Urinary bladder (tissue), 4 donors: ENCODE measurements around the gene GNB1L. TPM values are rescaled to one million over a fixed set of nuclear protein-coding genes. Genes with fewer than 3 reads are reported as not detected.

Experiments
- DNase-seq: peaks from one replicate; pipeline ENCODE4 v3.0.0-alpha.2; 2015; ENCODE audit errors: extremely low spot score
- H3K27ac ChIP-seq: one replicate; pipeline ENCODE4 v1.5.1; 2013; ENCODE audit warnings: low read depth, mild to moderate bottlenecking, moderate library complexity
- H3K36me3 ChIP-seq: one replicate; pipeline ENCODE4 v1.6.1; 2013; ENCODE audit warnings: mild to moderate bottlenecking, moderate library complexity; ENCODE audit not compliant: insufficient read depth
- H3K4me1 ChIP-seq: one replicate; pipeline ENCODE4 v1.6.1; 2013; ENCODE audit warnings: mild to moderate bottlenecking, moderate library complexity; ENCODE audit not compliant: insufficient read depth
- H3K4me3 ChIP-seq: one replicate; pipeline ENCODE4 v1.5.1; 2013; ENCODE audit warnings: low read depth, low read length
- WGBS: extraction: QIAGEN DNeasy Blood & Tissue Kit; methylation state at CpG from one replicate; pipeline ENCODE4 v1.1.7; 2013; 5-methylcytosine and 5-hydroxymethylcytosine counted together
- polyA plus RNA-seq: library from polyadenylated mRNA; stranded (reverse); fragments of 200-250 nt; gene quantifications from one replicate; pipeline ENCODE4 v1.2.3, GENCODE V29; 2013
- total RNA-seq: library from RNA; depleted of rRNA; stranded (reverse); fragments of >200 nt; gene quantifications from one replicate; pipeline ENCODE4 v1.2.3, GENCODE V29; 2014
- donor health status: healthy with polysubstance abuse.
- donor health status: healthy.

Gene GNB1L
- total and polyA plus RNA-seq, 2 donors: 3.4 to 8.5 TPM

DNA sequence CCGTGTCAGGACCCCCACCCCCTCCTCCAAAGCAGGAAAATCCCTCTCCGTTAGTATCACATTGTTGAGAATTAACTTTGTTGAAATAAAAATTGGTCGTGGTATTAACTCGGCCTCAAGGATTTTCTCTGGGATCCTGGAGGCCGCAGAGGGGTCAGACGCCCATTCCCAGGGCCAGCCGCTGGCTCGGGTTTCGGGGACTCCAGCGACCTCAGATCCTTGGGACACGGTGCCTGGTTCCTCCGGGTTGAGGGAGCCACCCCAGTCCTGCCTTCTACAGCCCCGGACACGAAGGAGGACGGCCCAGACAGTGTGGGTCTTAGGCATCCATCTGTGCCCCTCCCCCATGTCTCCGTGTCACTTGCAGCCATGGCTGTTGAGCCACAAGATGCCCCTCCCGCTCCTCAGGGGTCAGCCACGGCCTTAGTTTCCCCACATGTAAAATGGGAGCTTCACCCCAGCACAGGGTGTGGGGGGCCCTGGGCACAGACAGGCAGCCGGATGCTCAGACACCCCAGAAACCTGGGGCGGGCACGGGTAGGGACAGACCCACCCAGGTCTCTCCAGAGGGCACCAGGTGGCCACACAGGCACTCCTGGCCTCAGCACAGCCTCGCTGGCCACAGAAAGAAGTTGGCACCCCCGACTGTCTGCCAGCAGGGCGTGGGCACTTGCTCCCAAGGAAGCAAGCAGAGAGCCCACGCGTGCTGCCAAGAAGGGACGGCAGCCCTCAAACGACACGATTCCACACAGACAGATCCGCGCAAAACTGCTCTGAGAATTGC lies 115.8 kb downstream of the GNB1L start:
- Histone ChIP-seq H3K36me3 (no peaks in the 10 kb centered on the region), H3K4me1 (no peaks in the 10 kb centered on the region), H3K27ac (no peak overlapping the region), H3K4me3 (no peak overlapping the region)
- 60% methylated on average over 31 of the region's 31 CpGs for WGBS
- no peak for DNase-seq

DNA sequence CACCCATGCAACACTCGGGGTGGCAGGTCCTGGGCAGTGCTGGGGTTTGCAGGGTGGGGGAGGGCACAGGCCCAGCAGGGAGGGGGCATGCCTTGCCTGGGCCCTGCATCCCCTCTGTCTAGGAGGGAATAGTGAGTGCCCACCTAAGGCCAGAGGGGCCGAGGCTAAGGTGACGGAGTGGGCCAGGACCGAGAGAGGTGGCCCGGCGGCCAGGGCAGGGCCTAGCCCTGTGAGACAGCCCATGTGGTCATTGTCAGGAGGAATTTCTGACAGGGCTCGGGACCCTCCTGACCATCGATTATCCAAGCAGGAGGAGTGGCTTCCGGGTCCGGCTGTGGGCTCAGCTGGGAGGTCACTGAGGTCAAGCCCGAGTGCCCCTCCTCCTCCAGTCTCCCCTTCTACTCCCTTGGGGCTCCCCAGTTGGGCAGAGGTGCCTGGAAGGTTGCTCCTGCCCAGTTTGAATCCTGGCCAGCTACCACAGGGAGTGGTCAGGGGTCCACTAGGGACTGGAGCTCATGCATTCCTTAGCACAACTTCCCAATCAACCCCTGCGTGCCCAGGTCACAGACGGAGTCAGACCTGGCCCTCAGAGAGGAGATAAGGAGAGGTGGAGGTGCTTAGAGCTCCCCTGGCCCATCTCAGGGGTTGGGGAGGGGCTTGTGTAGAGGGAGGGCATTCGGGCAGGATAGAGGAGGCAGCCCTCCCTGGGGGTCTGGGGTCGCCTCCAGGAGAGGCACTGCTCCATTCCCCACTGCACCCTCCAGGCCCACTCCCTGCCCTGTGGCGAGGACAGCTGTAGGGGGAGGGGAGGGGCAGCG lies 116.6 kb downstream of the GNB1L start:
- H3K36me3 ChIP-seq: no peaks in the 10 kb centered on the region
- H3K4me1 ChIP-seq: no peaks in the 10 kb centered on the region
- no peak for DNase-seq
- WGBS: 75% methylated on average over 17 of the region's 17 CpGs
- H3K27ac ChIP-seq: no peak overlapping the region
- no peak overlapping the region for H3K4me3 ChIP-seq

DNA sequence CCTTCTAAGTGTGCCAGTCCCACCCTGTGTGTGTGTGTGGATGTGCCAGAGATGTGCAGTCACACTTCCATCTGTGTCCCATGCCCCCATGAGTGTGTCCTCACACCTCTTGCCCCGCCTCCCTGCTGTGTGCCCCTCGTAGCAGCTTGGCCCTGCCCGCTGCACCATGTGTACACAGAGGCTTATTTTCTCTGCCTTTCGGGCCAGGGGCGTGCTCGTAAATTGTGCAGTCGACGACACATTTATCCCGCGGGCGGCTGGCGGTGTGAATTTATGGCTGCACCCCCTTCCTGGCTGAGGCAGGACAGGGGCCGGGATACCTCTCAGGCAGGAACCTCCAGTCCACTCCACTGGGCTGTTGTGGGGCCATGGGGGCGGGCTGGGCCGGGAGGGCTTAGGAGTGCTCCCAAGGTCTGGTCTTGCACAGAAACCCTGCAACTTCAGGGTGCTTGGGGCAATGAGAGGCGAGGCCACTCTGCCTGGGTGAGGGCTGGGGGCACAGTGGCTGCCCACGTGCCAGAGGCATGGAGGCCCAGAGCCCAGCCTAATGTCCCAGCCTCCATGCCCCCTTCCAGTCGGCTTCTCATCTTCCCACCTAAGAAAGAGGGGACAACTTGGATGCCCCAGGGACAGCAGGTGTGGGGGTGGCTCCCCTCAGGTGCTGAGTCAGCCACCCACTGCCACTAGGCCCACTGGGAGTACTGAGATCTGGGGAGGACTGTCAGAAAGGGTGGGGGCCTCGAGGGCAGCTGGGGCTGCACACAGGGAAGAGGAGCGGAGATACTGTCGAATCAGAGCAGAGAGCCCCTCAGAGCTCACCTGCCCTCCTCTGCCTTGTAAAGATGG lies 118.8 kb downstream of the GNB1L start:
- Histone ChIP-seq H3K4me3 (no peak overlapping the region), H3K4me1 (no peaks in the 10 kb centered on the region), H3K36me3 (no peaks in the 10 kb centered on the region), H3K27ac (no peak overlapping the region)
- no peak for DNase-seq
- 75% methylated on average over 21 of the region's 21 CpGs for WGBS

DNA sequence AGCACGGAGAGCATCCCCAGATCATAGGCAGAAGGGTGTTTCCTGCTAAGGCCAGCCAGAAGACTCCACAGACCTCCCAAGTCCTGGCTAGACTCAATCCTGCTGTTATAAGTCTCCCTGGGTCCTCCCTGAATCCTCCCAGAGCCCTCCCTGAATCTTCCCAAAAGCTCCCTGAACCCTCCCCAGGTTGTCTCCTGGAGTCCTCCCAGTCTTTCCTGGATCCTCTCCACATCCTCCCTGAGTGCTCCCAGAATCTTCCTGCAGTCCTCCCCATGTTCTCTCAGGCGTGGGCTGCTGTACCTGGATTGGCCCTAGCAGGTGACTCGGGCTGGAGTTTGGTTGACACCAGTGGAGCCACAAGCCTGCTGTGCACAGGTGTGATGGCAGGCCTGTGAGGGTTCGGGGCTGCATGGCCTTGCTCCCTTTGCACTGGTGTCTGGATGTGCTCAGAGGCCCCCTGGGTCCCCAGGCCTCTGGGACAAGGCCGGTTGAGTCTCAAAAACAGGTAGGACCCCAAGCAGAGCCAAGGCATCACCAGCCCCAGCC lies 119.8 kb downstream of the GNB1L start:
- Histone ChIP-seq H3K36me3 (no peaks in the 10 kb centered on the region), H3K4me3 (no peak overlapping the region), H3K27ac (no peak overlapping the region), H3K4me1 (no peaks in the 10 kb centered on the region)
- no peak for DNase-seq
- 91% methylated on average over 5 of the region's 5 CpGs for WGBS

DNA sequence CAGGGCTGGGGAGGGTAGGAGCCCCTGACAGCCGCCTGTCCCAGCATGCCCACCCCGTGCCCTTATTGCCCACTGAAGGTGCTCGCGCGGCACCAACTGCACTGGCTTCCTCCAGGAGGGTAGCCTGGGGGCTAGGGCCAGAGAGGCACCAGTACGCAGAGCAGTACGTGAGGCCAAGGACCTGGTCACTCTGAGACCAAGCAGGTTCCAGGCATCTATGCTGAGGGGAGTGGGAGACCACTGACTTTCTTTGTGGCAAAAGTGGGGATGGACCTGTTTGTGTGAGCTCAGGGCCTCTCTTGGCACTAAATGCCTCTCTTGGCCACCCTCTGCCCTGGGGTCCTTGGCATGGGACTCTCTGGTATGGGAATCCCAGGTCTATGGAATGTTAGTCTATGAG lies 120.5 kb downstream of the GNB1L start:
- no peaks in the 10 kb centered on the region for H3K4me1 ChIP-seq
- no peaks in the 10 kb centered on the region for H3K36me3 ChIP-seq
- 88% methylated on average over 7 of the region's 7 CpGs for WGBS
- H3K27ac ChIP-seq: no peak overlapping the region
- DNase-seq: no peak
- H3K4me3 ChIP-seq: no peak overlapping the region

DNA sequence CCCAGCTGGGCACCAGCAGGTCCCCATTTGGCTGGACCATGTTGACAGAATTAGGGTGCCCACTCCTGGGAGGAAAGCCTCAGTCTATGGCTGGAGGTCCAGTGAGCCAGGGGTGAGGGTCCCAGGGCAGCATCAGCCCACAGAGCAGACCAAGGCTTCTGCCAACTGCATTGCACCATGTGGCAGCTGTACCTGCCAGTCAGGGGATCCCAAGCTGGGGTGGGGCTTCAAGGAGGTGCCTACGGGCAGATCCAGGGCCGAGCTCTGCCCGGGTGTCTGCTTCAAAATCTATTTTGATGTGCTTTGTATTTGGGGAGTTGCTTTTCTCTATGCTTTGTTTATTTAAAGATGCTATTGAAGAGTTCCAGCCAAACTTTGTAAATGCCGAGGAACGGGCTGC lies 120.9 kb downstream of the GNB1L start:
- Histone ChIP-seq H3K4me3 (no peak overlapping the region), H3K4me1 (no peaks in the 10 kb centered on the region), H3K27ac (no peak overlapping the region), H3K36me3 (no peaks in the 10 kb centered on the region)
- WGBS: 76% methylated on average over 5 of the region's 5 CpGs
- DNase-seq: no peak

Other genes starting within 250 kb of the GNB1L start
- 25.6 TPM for gene SEPTIN5, start 140.4 kb downstream of the GNB1L start, total RNA-seq
- gene SEPTIN5, start 140.4 kb downstream of the GNB1L start, polyA plus RNA-seq: 20.9 TPM
- 1.6 TPM for gene GP1BB, start 131.3 kb downstream of the GNB1L start, total RNA-seq
- 2.2 TPM for gene GP1BB, start 131.3 kb downstream of the GNB1L start, polyA plus RNA-seq
- 1.2 TPM for gene TBX1, start 94.1 kb downstream of the GNB1L start, total RNA-seq
- gene TBX1, start 94.1 kb downstream of the GNB1L start, polyA plus RNA-seq: 1.4 TPM
- 10.3 TPM for gene RTL10, start within 50 bp of the GNB1L start, total RNA-seq
- gene RTL10, start within 50 bp of the GNB1L start, polyA plus RNA-seq: 6.9 TPM
- gene COMT, start 86.9 kb upstream of the GNB1L start, total RNA-seq: 52.7 TPM
- gene COMT, start 86.9 kb upstream of the GNB1L start, polyA plus RNA-seq: 198 TPM
- 14.5 TPM for gene TXNRD2, start 86.9 kb upstream of the GNB1L start, total RNA-seq
- 18.1 TPM for gene TXNRD2, start 86.9 kb upstream of the GNB1L start, polyA plus RNA-seq
- 15.4 TPM for gene ARVCF, start 161.9 kb upstream of the GNB1L start, total RNA-seq
- 16.0 TPM for gene ARVCF, start 161.9 kb upstream of the GNB1L start, polyA plus RNA-seq
- 13.6 TPM for gene TANGO2, start 166.2 kb upstream of the GNB1L start, total RNA-seq
- gene TANGO2, start 166.2 kb upstream of the GNB1L start, polyA plus RNA-seq: 25.5 TPM
- gene DGCR8, start 225.4 kb upstream of the GNB1L start, total RNA-seq: 24.8 TPM
- 18.9 TPM for gene DGCR8, start 225.4 kb upstream of the GNB1L start, polyA plus RNA-seq